DND-41 (cell line): ENCODE measurements around the gene KRTAP5-1.

Experiments used
- ATAC-seq: fragments of 200-7000 bp; cut with Tn5 transposase; 3 replicates; pipeline ENCODE4 v1.9.1; 2021; ENCODE audit warnings: low read depth; ENCODE audit not compliant: insufficient read depth
- DNase-seq: peaks from one replicate; pipeline ENCODE4 v3.0.0-alpha.2; 2020
- H2AFZ ChIP-seq: 2 replicates; pipeline ENCODE4 v1.6.0; 2012; ENCODE audit warnings: low read depth, low read length
- H3K27ac ChIP-seq: 2 replicates; pipeline ENCODE4 v1.5.1; 2012; ENCODE audit warnings: low read length, inconsistent platforms
- H3K27me3 ChIP-seq: fragments of 200-600 bp; sonication (generic); 2 replicates; pipeline ENCODE4 v1.6.0; 2012; ENCODE audit warnings: low read length, mild to moderate bottlenecking, inconsistent platforms; ENCODE audit not compliant: insufficient read depth, poor library complexity
- H3K36me3 ChIP-seq: 2 replicates; pipeline ENCODE4 v1.5.1; 2012; ENCODE audit warnings: low read length, inconsistent platforms; ENCODE audit not compliant: insufficient read depth
- H3K4me1 ChIP-seq: 2 replicates; pipeline ENCODE4 v1.5.1; 2012; ENCODE audit warnings: mild to moderate bottlenecking, low read length; ENCODE audit not compliant: insufficient read depth
- H3K4me2 ChIP-seq: 2 replicates; pipeline ENCODE4 v1.6.0; 2012; ENCODE audit warnings: mild to moderate bottlenecking, moderate library complexity, low read length, inconsistent platforms; ENCODE audit not compliant: insufficient read depth
- H3K4me3 ChIP-seq, 2 experiments: fragments of 200-600 bp in 1 of 2; shearing (Covaris generic) in 1 of 2; 2 replicates each; pipeline ENCODE4 v1.5.1; 2012 to 2016; ENCODE audit warnings: inconsistent platforms in 2 of 2, low read length in 2 of 2, mild to moderate bottlenecking in 2 of 2, low read depth in 1 of 2, moderate library complexity in 1 of 2
- H3K79me2 ChIP-seq: 2 replicates; pipeline ENCODE4 v1.6.0; 2012; ENCODE audit warnings: low read length, inconsistent platforms; ENCODE audit not compliant: insufficient read depth
- H3K9ac ChIP-seq: 2 replicates; pipeline ENCODE4 v1.6.0; 2012; ENCODE audit warnings: low read depth, mild to moderate bottlenecking, inconsistent platforms, low read length, moderate library complexity
- H3K9me3 ChIP-seq: 2 replicates; pipeline ENCODE4 v1.5.1; 2012; ENCODE audit warnings: low read length, moderate library complexity, mild to moderate bottlenecking, inconsistent platforms; ENCODE audit not compliant: insufficient read depth, severe bottlenecking
- H4K20me1 ChIP-seq: 2 replicates; pipeline ENCODE4 v1.6.0; 2012; ENCODE audit warnings: low read length; ENCODE audit not compliant: insufficient read depth
- EZH2 ChIP-seq: IDR thresholded peaks from 3 replicates; pipeline ENCODE4 v1.6.1; 2012; ENCODE audit warnings: borderline replicate concordance, low read depth, mild to moderate bottlenecking, moderate library complexity, low read length, inconsistent platforms; ENCODE audit not compliant: severe bottlenecking
- TF ChIP-seq, protein P1 (sequence below): IDR thresholded peaks from 2 replicates; pipeline ENCODE4 v1.5.1; 2012; ENCODE audit warnings: borderline replicate concordance, low read length, moderate library complexity, mild to moderate bottlenecking; ENCODE audit not compliant: poor library complexity, severe bottlenecking; ENCODE audit errors: extremely low read depth

KRTAP5-1 gene

DNA sequence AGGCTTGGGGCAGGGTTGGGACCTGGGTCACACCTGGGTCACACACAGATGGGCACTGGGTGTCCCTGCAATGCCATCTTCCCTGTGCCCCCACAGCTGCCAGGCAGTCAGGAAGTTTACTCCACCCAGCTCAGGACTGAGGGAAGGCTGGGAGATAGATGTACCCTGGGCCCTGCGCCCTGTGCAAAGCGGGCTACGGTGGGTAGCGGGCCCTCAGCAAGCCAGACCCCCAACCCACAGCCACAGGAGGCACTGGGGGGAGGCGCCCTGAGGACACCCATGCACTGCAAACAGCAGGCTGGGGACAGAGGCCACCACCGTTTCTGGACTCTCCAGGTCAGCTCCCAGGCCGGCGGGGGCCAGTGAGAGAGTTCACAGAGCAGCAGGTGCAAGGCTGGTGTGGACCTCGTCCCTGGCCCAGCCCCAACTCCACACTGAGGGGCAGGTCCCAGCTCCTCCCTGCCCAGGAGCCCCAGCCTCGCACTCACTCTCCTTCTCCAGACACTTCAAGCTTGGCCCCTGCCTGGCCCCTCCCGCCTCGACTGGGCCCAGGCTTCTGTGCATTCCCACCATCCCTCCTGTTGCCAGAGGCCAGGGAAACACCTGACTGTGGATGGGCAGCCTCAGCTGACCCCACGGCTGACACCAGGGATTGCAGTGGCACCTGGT, 17.9 kb downstream of the KRTAP5-1 start:
- Histone ChIP-seq H3K4me3 (no peak overlapping the region), H4K20me1 (peaks cover 13% of the 10 kb centered on the region), H3K27me3 (no peaks in the 10 kb centered on the region), H2AFZ (no peak overlapping the region), H3K9ac (no peak overlapping the region), H3K27ac (no peak overlapping the region), H3K79me2 (no peaks in the 10 kb centered on the region), H3K4me1 (no peaks in the 10 kb centered on the region), H3K36me3 (no peaks in the 10 kb centered on the region), H3K9me3 (no peaks in the 10 kb centered on the region), H3K4me2 (no peak overlapping the region)
- no peak for DNase-seq
- TF ChIP-seq, protein P1, sequence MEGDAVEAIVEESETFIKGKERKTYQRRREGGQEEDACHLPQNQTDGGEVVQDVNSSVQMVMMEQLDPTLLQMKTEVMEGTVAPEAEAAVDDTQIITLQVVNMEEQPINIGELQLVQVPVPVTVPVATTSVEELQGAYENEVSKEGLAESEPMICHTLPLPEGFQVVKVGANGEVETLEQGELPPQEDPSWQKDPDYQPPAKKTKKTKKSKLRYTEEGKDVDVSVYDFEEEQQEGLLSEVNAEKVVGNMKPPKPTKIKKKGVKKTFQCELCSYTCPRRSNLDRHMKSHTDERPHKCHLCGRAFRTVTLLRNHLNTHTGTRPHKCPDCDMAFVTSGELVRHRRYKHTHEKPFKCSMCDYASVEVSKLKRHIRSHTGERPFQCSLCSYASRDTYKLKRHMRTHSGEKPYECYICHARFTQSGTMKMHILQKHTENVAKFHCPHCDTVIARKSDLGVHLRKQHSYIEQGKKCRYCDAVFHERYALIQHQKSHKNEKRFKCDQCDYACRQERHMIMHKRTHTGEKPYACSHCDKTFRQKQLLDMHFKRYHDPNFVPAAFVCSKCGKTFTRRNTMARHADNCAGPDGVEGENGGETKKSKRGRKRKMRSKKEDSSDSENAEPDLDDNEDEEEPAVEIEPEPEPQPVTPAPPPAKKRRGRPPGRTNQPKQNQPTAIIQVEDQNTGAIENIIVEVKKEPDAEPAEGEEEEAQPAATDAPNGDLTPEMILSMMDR: no peak
- no peak for TF ChIP-seq EZH2
- no peak for ATAC-seq

DNA sequence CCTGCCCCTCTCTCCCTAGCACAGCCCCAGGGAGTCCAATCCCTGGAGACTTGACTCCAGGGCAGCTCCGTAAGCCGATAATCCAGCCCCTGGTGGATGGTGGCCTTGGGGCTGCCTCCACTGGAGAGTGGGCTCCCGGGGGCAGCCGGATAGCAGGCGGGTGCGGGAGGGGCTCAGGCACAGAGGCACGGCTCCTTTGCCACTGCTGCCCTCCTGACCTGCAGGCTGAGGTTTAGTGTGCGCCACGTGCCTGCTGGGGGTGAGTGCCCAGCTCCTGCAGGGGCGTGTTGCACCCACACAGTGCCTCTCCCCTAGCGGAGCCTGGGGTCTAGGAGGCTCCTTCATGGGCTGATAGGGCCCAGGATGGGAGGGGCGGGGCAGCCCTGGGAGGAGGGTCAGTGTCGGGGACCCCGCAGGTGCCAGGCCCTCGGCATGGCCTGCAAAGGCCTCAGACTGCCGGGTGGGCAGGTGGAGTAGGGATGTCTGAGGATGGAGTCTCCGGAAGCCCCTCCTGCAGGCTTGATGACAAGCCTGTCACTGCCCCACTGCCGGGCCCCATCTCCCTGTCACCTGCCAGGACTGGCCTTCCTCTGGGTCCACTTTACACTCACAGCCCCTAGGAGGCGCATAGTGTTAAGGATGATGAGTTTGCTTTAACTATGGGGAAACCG, 18.6 kb downstream of the KRTAP5-1 start:
- Histone ChIP-seq H3K4me2 (no peak overlapping the region), H3K36me3 (no peaks in the 10 kb centered on the region), H4K20me1 (peaks cover 13% of the 10 kb centered on the region), H3K9me3 (no peaks in the 10 kb centered on the region), H3K4me3 (no peak overlapping the region), H3K9ac (no peak overlapping the region), H3K79me2 (no peaks in the 10 kb centered on the region), H3K27ac (no peak overlapping the region), H2AFZ (no peak overlapping the region), H3K27me3 (no peaks in the 10 kb centered on the region), H3K4me1 (no peaks in the 10 kb centered on the region)
- TF ChIP-seq EZH2: no peak
- TF ChIP-seq, protein P1: no peak
- DNase-seq (no peak), ATAC-seq (no peak)

DNA sequence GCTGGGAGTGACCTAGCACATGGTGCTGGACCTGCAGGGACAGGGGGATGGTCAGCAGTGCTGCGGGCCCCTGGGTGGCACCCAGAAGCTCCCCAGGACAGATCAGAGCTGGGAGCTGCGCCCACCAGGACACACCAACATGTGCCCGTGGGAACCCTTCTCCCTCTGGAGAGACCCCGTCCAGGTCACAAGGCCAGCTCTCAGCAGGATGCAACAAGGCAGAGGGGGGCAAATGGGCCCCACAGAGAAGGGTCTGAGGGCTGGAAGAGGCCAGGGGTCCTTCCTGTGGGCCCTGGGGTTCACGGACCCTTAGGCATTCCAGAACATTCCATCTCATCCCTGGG, 19.2 kb downstream of the KRTAP5-1 start:
- no peak for DNase-seq
- Histone ChIP-seq H3K9me3 (no peaks in the 10 kb centered on the region), H2AFZ (no peak overlapping the region)

More for the DNA sequence above, 19.2 kb downstream of the KRTAP5-1 start:
- Histone ChIP-seq H3K9ac (no peak overlapping the region), H3K4me1 (no peaks in the 10 kb centered on the region), H3K79me2 (no peaks in the 10 kb centered on the region), H3K4me3 (no peak overlapping the region), H3K4me2 (no peak overlapping the region), H3K27me3 (peaks cover under 1% of the 10 kb centered on the region), H4K20me1 (peaks cover 14% of the 10 kb centered on the region), H3K27ac (no peak overlapping the region), H3K36me3 (no peaks in the 10 kb centered on the region)
- ATAC-seq: no peak
- TF ChIP-seq EZH2: no peak
- TF ChIP-seq, protein P1: no peak
